IMR-90 (cell line): ENCODE measurements around the gene LIMS2. TPM values are rescaled to one million over a fixed set of nuclear protein-coding genes. Genes with fewer than 3 reads are reported as not detected.

ENCODE experiments used
- ATAC-seq: fragments of 200-7000 bp; cut with Tn5 transposase; 2 replicates; pipeline ENCODE4 v1.9.1; 2020; ENCODE audit warnings: low read depth, mild to moderate bottlenecking, moderate library complexity
- BruUV-seq: library from RNA; stranded (reverse); fragments of 400-500 nt; replicated peaks from 2 replicates; lab custom pipeline; 2021; lab: Mats Ljungman, UMichigan
- CTCF ChIA-PET: fragments of 300-600 bp; formaldehyde crosslinking; extraction: SDS; loops from one replicate; lab custom pipeline; 2021; ENCODE audit warnings: antibody characterized with exemption; lab: Yijun Ruan, JAX
- POLR2A ChIA-PET: fragments of 300-600 bp; sonication (Branson Sonifier 250); formaldehyde crosslinking; loops from one replicate; lab custom pipeline; 2022; ENCODE audit warnings: antibody characterized with exemption; ENCODE audit not compliant: unreplicated experiment; lab: Charles Lee
- DNase-seq: peaks from one replicate; pipeline ENCODE4 v3.0.0; 2013
- H2AFZ ChIP-seq: replicated peaks from 2 replicates; pipeline ENCODE3; 2013; ENCODE audit warnings: low read length, mild to moderate bottlenecking; ENCODE audit not compliant: poor library complexity
- H2AK5ac ChIP-seq: 2 replicates; pipeline ENCODE4 v1.6.1; 2013; ENCODE audit warnings: low read depth, low read length, inconsistent platforms
- H2AK9ac ChIP-seq: replicated peaks from 2 replicates; pipeline ENCODE3; 2013; ENCODE audit warnings: mild to moderate bottlenecking, low read depth, low read length, moderate library complexity; ENCODE audit not compliant: poor library complexity
- H2BK120ac ChIP-seq: 2 replicates; pipeline ENCODE4 v1.6.1; 2013; ENCODE audit warnings: low read depth, low read length, inconsistent platforms
- H2BK15ac ChIP-seq: 3 replicates; pipeline ENCODE4 v1.6.1; 2013; ENCODE audit warnings: low read depth, low read length, inconsistent platforms
- H2BK20ac ChIP-seq: 2 replicates; pipeline ENCODE4 v1.6.1; 2013; ENCODE audit warnings: low read depth, mild to moderate bottlenecking, inconsistent platforms, low read length, moderate library complexity
- H2BK5ac ChIP-seq: 2 replicates; pipeline ENCODE4 v1.6.1; 2013; ENCODE audit warnings: mild to moderate bottlenecking, low read depth, low read length, inconsistent platforms; ENCODE audit not compliant: poor library complexity, severe bottlenecking
- H3K14ac ChIP-seq: replicated peaks from 2 replicates; pipeline ENCODE4 v1.6.1; 2013; ENCODE audit warnings: low read depth, low read length, inconsistent platforms
- H3K18ac ChIP-seq: 2 replicates; pipeline ENCODE4 v1.6.1; 2013; ENCODE audit warnings: low read depth, low read length, control low read depth
- H3K23ac ChIP-seq: 2 replicates; pipeline ENCODE4 v1.6.1; 2013; ENCODE audit warnings: low read depth, low read length, inconsistent platforms
- H3K27ac ChIP-seq: 2 replicates; pipeline ENCODE4 v1.5.1; 2013; ENCODE audit warnings: mild to moderate bottlenecking, control low read depth, low read length; ENCODE audit not compliant: insufficient read depth
- H3K27me3 ChIP-seq: 2 replicates; pipeline ENCODE4 v1.6.1; 2013; ENCODE audit warnings: low read length; ENCODE audit not compliant: control insufficient read depth, insufficient read depth
- H3K36me3 ChIP-seq: 2 replicates; pipeline ENCODE4 v1.6.1; 2013; ENCODE audit warnings: low read length, mixed read lengths; ENCODE audit not compliant: control insufficient read depth, insufficient read depth
- H3K4ac ChIP-seq: 2 replicates; pipeline ENCODE4 v1.6.1; 2013; ENCODE audit warnings: low read depth, low read length, inconsistent platforms
- H3K4me1 ChIP-seq: 2 replicates; pipeline ENCODE4 v1.6.1; 2013; ENCODE audit warnings: low read length, mixed read lengths; ENCODE audit not compliant: control insufficient read depth, insufficient read depth
- H3K4me2 ChIP-seq: 2 replicates; pipeline ENCODE4 v1.6.1; 2013; ENCODE audit warnings: low read depth, mild to moderate bottlenecking, control low read depth, low read length, moderate library complexity
- H3K4me3 ChIP-seq: 2 replicates; pipeline ENCODE4 v1.5.1; 2013; ENCODE audit warnings: low read depth, mild to moderate bottlenecking, control low read depth, low read length, moderate library complexity; ENCODE audit not compliant: insufficient read depth
- H3K56ac ChIP-seq: 2 replicates; pipeline ENCODE4 v1.6.1; 2013; ENCODE audit warnings: low read length, inconsistent platforms; ENCODE audit not compliant: insufficient read depth; ENCODE audit errors: extremely low read depth
- H3K79me1 ChIP-seq, 2 experiments: 2 replicates each; pipeline ENCODE4 v1.6.1; 2013; ENCODE audit warnings: low read length in 2 of 2, inconsistent platforms in 1 of 2, low read depth in 1 of 2
- H3K9ac ChIP-seq: 2 replicates; pipeline ENCODE4 v1.6.1; 2013; ENCODE audit warnings: low read depth, low read length, control low read depth
- H3K9me1 ChIP-seq: 2 replicates; pipeline ENCODE4 v1.6.1; 2013; ENCODE audit warnings: low read length, inconsistent platforms; ENCODE audit not compliant: insufficient read depth
- H3K9me3 ChIP-seq: 2 replicates; pipeline ENCODE4 v1.6.1; 2013; ENCODE audit warnings: low read length; ENCODE audit not compliant: control insufficient read depth, insufficient read depth
- H4K20me1 ChIP-seq: 2 replicates; pipeline ENCODE4 v1.6.1; 2013; ENCODE audit warnings: low read length, inconsistent platforms; ENCODE audit not compliant: insufficient read depth
- H4K5ac ChIP-seq: 2 replicates; pipeline ENCODE4 v1.6.1; 2013; ENCODE audit warnings: mild to moderate bottlenecking, low read depth, low read length, control low read depth
- H4K8ac ChIP-seq, 2 experiments: 2 replicates each; pipeline ENCODE4 v1.6.1; 2013; ENCODE audit warnings: low read depth in 2 of 2, low read length in 2 of 2, control low read depth in 1 of 2, inconsistent platforms in 1 of 2
- H4K91ac ChIP-seq: 2 replicates; pipeline ENCODE4 v1.6.1; 2013; ENCODE audit warnings: low read depth, low read length, inconsistent platforms; ENCODE audit not compliant: insufficient read depth
- CHD1 ChIP-seq: IDR thresholded peaks from 2 replicates; pipeline ENCODE4 v1.6.1; 2012; ENCODE audit warnings: low read depth, low read length, improper control_type of control experiment
- WGBS, 2 experiments: methylation state at CpG; one replicate each; pipeline versions ENCODE4 v1.1.5 to v1.1.7; 2013; ENCODE audit warnings: missing lambda C conversion rate in 2 of 2; ENCODE audit not compliant: insufficient read length in 1 of 2; ENCODE audit errors: extremely low coverage in 2 of 2; 5-methylcytosine and 5-hydroxymethylcytosine counted together
- dilution Hi-C: fragments of 300-500 bp; cut with HindIII; formaldehyde crosslinking; loops from one replicate; pipeline ENCODE4 v1.14.3; 2018; ENCODE audit warnings: low sequenced_read_pairs; ENCODE audit not compliant: unreplicated experiment
- in situ Hi-C: fragments of 300-500 bp; cut with MboI; formaldehyde crosslinking; loops from 3 replicates; pipeline ENCODE4 v1.14.3; 2019; ENCODE audit warnings: low sequenced_read_pairs, inconsistent platforms, mixed read lengths
- intact Hi-C: fragments of 100-400 bp; cut with micrococcal nuclease; formaldehyde crosslinking; loops from 2 replicates; pipeline ENCODE4 v1.10.0; 2022
- polyA plus RNA-seq, 3 experiments: library from polyadenylated mRNA; depleted of rRNA; stranded (reverse); fragments of >200 nt; gene quantifications; 2 replicates each; pipeline ENCODE4 v1.2.3, GENCODE V29; 2012; ENCODE audit warnings: low replicate concordance in 1 of 3
- total RNA-seq: library from RNA; depleted of rRNA; stranded (reverse); fragments of >200 nt; gene quantifications from 2 replicates; pipeline ENCODE4 v1.2.3, GENCODE V29; 2012

The LIMS2 gene
- total and polyA plus RNA-seq, 2 of the 4 experiments (the other 2 are of a cell fraction): 1.3 to 18.8 TPM

DNA sequence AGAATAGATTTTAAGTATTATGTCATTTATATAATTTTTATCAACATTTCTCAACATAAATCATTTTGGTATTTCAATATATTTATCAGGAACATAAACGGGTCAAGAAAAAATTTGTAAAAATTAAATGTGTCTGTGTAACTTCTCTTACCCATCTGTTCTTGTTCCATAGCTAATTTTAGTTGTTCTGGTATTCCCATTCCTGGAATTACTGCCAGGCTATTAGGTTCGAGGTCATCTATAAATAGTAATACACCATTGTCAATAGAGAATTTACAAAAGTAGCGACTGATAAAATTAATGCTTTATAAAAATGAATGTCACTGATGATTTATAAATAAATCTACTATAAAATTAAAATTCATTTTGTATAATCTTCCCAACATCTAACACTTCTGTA lies 47.5 kb upstream of the LIMS2 start:
- WGBS, 2 experiments: no CpG with 5 or more reads among the region's 3 CpGs
- no peak overlapping the region for H3K9ac ChIP-seq
- in situ Hi-C loops: no loop called here
- no peak overlapping the region for H4K91ac ChIP-seq
- POLR2A ChIA-PET: no interaction called here
- no peak overlapping the region for H3K14ac ChIP-seq
- H2BK120ac ChIP-seq: no peak overlapping the region
- H3K18ac ChIP-seq: no peak overlapping the region
- H4K8ac ChIP-seq: no peak overlapping the region
- H3K27me3 ChIP-seq: no peaks in the 10 kb centered on the region
- no peaks in the 10 kb centered on the region for H4K20me1 ChIP-seq
- no peak overlapping the region for H2AFZ ChIP-seq
- no TSS peak for BruUV-seq
- H2BK5ac ChIP-seq: no peak overlapping the region
- no peak overlapping the region for H3K4me2 ChIP-seq
- intact Hi-C loops: no loop called here
- H3K4me1 ChIP-seq: peaks cover 1% of the 10 kb centered on the region; the same call in 1 of the 2 replicates
- no peak for TF ChIP-seq CHD1
- H4K5ac ChIP-seq: no peak overlapping the region
- peaks cover 27% of the 10 kb centered on the region for H3K36me3 ChIP-seq
- no peaks in the 10 kb centered on the region for H3K9me3 ChIP-seq
- DNase-seq (no peak), ATAC-seq (no peak)
- no peak overlapping the region for H2AK9ac ChIP-seq
- dilution Hi-C loops: no loop called here
- no peak overlapping the region for H2BK20ac ChIP-seq
- CTCF ChIA-PET: no interaction called here
- H3K9me1 ChIP-seq: peaks cover 8% of the 10 kb centered on the region
- no peak overlapping the region for H3K27ac ChIP-seq
- H3K23ac ChIP-seq: no peak overlapping the region
- no peak overlapping the region for H3K4ac ChIP-seq
- H3K4me3 ChIP-seq: no peak overlapping the region
- peaks cover 0 to 9% of the 10 kb centered on the region in 2 experiments; a peak in 1 of 4 replicates for H3K79me1 ChIP-seq
- H2BK15ac ChIP-seq: no peak overlapping the region
- no peak overlapping the region for H3K56ac ChIP-seq
- H2AK5ac ChIP-seq: no peak overlapping the region
